AG04450 (cell line): ENCODE results near the gene SNX9. TPM values are rescaled to one million over a fixed set of nuclear protein-coding genes. Genes with fewer than 3 reads are reported as not detected.
A peak's percentile ranks its signal among the peaks of the same experiment; 100 is the strongest.

Experiments used
- CTCF ChIA-PET: fragments of 300-600, 350-600 bp; formaldehyde crosslinking; extraction: SDS; loops from one replicate; lab custom pipeline; 2022; ENCODE audit warnings: antibody characterized with exemption, inconsistent platforms; lab: Charles Lee
- POLR2A ChIA-PET: fragments of 350-600 bp; formaldehyde crosslinking; extraction: SDS; loops from one replicate; lab custom pipeline; 2021; ENCODE audit warnings: antibody characterized with exemption, inconsistent platforms; lab: Yijun Ruan, JAX
- DNase-seq: peaks from one replicate; pipeline ENCODE4 v3.0.0-alpha.2; 2011; ENCODE audit warnings: low read depth, low spot score
- H3K27ac ChIP-seq: one replicate; pipeline ENCODE4 v1.5.1; 2012; ENCODE audit warnings: low read depth, low read length, control low read depth
- H3K27me3 ChIP-seq: one replicate; pipeline ENCODE4 v1.6.0; 2012; ENCODE audit warnings: low read length; ENCODE audit not compliant: control insufficient read depth, insufficient read depth
- H3K4me3 ChIP-seq: 2 replicates; pipeline ENCODE4 v1.5.1; 2011; ENCODE audit warnings: mild to moderate bottlenecking, low read depth, low read length, control low read depth
- H3K9me3 ChIP-seq: 2 replicates; pipeline ENCODE4 v1.5.1; 2012; ENCODE audit warnings: low read length; ENCODE audit not compliant: control insufficient read depth, insufficient read depth
- CTCF ChIP-seq: IDR thresholded peaks from 2 replicates; pipeline ENCODE4 v1.5.1; 2011; ENCODE audit warnings: low read depth, low read length, control low read depth, inconsistent platforms
- polyA plus RNA-seq: library from polyadenylated mRNA; depleted of rRNA; stranded (reverse); fragments of >200 nt; gene quantifications from 2 replicates; pipeline ENCODE4 v1.2.3, GENCODE V29; 2011

The SNX9 gene
- polyA plus RNA-seq, 1 experiment: 58.7 TPM

DNA sequence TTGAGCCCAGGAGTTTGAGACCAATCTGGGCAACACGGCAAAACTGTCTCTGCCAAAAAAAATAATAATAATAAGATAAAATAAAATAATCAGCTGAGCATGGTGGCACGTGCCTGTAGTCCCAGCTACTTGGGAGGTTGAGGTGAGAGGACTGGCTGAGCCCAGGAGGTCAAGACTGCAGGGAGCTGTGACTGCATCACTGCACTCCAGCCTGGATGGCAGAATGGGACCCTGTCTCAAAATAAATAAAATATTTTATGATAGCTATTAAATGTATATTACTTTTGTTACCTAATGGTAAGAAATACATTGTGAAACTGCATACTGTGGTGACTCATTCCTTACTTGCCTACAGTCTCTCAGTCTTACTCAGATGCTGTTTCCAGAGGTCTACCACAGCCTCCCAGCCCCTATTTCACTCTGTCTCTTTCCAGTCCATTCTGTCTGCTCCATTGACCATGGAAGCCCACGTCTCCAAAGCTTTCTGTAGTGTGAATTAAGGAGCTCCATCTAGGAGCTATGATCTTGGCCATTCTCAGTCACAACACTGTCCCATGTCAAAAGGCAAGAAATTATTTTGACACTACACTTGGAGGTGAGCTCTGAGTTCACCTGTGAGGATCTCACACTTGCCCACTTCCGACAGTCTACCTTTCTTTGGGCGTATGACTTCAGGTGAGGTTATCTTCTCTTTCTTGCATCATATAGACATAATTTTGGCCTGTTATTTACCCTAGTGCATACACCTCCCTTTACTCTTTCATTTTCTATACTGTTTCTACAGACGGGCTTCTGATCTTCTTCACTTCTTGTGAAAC is 22.4 kb upstream of the SNX9 start:
- Histone ChIP-seq H3K9me3 (no peaks in the 10 kb centered on the region), H3K4me3 (no peak overlapping the region), H3K27me3 (no peaks in the 10 kb centered on the region), H3K27ac (no peak overlapping the region)
- ChIA-PET CTCF (interaction anchor here (1.3 to 1.4 kb wide), 2 partner anchors 13 to 44 kb away, joined by 3 to 10 read pairs; no protein-coding TSS in a partner anchor), POLR2A (no interaction called here)
- peak; percentile 41 for DNase-seq
- TF ChIP-seq CTCF: no peak

DNA sequence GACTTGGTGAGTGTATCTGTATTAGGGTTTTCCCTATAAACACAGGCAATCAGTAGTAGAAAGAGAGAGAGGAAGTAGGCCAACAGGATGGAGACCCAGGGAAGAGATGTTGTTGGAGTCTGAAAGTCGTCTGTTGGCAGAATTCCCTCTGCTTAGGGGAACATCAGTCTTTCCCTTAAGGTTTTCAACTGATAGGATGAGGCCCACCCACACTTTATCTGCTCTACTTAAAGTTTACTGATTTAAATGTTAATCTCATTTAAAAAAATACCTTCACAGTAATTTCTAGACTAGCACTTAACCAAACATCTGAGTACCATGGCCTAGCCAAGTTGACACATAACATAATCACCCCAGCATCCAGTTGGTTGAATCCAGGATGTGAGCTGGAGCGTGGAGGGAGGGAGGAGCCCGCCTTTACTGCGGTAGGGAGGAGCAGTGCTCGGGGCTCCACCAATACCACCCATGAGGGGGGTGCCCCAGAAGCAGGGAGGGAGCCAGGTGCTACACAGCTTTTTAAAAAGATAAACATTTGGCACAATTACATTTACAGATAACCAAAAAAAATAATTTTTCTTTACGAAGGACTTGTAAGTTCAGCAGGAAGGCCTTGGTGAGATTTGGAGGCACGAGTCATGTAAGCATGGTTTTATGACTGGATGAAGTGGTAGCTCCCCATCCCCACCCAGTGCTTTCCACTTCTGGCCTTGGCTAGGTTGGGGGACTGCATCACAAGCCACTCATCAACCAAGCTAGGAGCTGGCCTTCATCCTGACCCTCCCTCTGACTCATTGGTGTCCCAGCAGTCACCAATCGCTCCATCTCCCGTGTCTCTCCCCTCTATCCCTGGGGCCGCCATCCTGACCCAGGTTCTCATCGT is 18.4 kb upstream of the SNX9 start:
- TF ChIP-seq CTCF: no peak
- POLR2A ChIA-PET: no interaction called here
- no peak for DNase-seq
- CTCF ChIA-PET: no interaction called here
- no peaks in the 10 kb centered on the region for H3K27me3 ChIP-seq
- peaks cover 2% of the 10 kb centered on the region; the same call in 1 of the 2 replicates for H3K9me3 ChIP-seq
- H3K4me3 ChIP-seq: no peak overlapping the region
- H3K27ac ChIP-seq: no peak overlapping the region

DNA sequence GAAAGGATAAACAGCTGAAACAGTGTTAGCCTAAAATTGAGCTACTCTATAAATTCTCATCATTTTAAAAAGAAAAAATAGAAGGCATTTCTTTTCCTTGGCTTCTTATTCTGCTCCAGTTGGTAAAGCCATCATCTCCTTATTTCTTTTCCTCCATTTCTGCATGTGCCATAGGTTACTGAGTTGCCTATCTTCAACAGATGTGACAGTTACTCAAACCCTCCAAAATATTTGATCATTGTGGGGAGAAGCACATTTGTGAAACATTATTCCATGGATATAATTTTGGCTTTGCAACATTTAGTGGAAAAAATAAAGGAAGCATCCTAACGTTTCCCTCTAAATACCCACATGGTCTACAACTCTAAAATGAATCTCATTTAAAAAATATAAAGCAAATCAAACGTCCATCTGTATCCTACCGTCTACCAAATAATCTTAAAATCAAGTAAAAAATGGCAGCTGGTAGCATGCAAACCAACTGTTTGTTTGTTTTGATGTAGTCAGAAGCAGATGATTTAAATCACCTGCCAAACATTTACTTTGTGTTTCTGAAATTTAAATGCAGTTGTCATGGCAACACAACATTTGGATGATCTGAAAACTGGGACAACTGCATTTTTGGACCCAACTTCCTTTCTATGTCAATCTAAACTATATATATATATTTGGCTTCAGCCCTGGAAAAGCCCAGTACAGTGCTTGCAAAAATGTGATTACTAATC is 16.8 kb upstream of the SNX9 start:
- Histone ChIP-seq H3K27me3 (no peaks in the 10 kb centered on the region), H3K27ac (no peak overlapping the region), H3K9me3 (peaks cover 2% of the 10 kb centered on the region; the same call in 1 of the 2 replicates), H3K4me3 (no peak overlapping the region)
- ChIA-PET CTCF (no interaction called here), POLR2A (no interaction called here)
- DNase-seq: no peak
- TF ChIP-seq CTCF: no peak

DNA sequence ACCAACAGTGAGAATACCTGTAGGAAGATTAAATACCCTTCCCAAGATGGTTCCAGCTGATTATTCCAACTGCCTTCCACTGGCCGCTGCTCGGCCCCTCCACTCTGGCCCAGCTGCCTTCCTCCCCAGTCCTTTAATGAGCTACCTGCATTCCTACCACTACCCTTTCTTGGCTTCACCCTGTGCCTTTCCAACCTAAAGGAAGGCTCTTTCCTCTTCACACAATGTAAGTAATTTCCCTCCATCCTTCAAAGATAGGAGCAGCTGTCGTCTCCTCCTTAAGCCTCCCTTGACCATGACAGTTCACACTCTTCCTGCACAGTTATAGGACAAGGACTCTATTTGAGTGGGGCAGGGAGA is 16.2 kb upstream of the SNX9 start:
- POLR2A ChIA-PET: no interaction called here
- Histone ChIP-seq H3K27me3 (no peaks in the 10 kb centered on the region), H3K4me3 (no peak overlapping the region), H3K27ac (no peak overlapping the region), H3K9me3 (peaks cover 2% of the 10 kb centered on the region; the same call in 1 of the 2 replicates)
- CTCF ChIA-PET: interaction anchor here (1.2 to 1.5 kb wide), 2 partner anchors 16 to 492 kb away, joined by 3 to 4 read pairs; no protein-coding TSS in a partner anchor
- no peak for TF ChIP-seq CTCF
- DNase-seq: no peak
